Epithelial cell of esophagus (primary cell): ENCODE results near the gene HOXC4.

ENCODE experiments used
- DNase-seq: peaks from one replicate; pipeline ENCODE4 v3.0.0; 2010; ENCODE audit warnings: low read depth
- H3K4me3 ChIP-seq: 2 replicates; pipeline ENCODE4 v1.5.1; 2011; ENCODE audit warnings: mild to moderate bottlenecking, low read length, control low read depth
- TF ChIP-seq, protein P1 (sequence below): IDR thresholded peaks from 2 replicates; pipeline ENCODE4 v1.5.1; 2011; ENCODE audit warnings: low read depth, mild to moderate bottlenecking, low read length, control low read depth, inconsistent platforms; ENCODE audit not compliant: insufficient read depth; ENCODE audit errors: missing control alignments

Gene HOXC4

DNA sequence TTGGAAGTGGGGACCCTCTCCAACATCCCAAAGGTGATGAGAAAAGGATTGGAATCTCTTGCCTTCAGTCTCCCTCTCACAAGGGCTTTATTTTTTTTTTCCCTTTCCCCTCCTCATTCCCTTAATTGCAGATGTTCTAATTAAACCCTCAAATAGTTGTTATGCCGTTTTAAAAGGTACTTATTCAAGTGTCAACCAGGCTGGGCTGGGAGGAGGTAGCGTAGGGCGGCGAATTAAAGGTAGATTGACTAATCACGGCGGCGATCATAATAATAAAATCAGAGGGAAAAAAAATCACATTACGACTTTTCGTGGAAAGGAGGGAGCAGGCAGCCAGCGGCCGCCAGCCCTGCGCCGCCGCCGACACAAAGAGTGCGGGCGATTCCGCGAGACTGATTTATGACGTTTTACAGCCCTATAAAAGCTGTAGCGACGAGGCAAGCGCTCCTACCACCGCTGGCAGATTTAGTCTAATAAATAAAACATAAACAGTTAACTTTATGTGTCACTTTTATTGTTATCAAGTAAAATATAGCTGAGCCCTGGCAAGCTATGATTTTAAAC, 1.7 kb upstream of the HOXC4 start:
- DNase-seq: no peak
- no peak overlapping the region for H3K4me3 ChIP-seq
- TF ChIP-seq, protein P1, sequence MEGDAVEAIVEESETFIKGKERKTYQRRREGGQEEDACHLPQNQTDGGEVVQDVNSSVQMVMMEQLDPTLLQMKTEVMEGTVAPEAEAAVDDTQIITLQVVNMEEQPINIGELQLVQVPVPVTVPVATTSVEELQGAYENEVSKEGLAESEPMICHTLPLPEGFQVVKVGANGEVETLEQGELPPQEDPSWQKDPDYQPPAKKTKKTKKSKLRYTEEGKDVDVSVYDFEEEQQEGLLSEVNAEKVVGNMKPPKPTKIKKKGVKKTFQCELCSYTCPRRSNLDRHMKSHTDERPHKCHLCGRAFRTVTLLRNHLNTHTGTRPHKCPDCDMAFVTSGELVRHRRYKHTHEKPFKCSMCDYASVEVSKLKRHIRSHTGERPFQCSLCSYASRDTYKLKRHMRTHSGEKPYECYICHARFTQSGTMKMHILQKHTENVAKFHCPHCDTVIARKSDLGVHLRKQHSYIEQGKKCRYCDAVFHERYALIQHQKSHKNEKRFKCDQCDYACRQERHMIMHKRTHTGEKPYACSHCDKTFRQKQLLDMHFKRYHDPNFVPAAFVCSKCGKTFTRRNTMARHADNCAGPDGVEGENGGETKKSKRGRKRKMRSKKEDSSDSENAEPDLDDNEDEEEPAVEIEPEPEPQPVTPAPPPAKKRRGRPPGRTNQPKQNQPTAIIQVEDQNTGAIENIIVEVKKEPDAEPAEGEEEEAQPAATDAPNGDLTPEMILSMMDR: no peak

DNA sequence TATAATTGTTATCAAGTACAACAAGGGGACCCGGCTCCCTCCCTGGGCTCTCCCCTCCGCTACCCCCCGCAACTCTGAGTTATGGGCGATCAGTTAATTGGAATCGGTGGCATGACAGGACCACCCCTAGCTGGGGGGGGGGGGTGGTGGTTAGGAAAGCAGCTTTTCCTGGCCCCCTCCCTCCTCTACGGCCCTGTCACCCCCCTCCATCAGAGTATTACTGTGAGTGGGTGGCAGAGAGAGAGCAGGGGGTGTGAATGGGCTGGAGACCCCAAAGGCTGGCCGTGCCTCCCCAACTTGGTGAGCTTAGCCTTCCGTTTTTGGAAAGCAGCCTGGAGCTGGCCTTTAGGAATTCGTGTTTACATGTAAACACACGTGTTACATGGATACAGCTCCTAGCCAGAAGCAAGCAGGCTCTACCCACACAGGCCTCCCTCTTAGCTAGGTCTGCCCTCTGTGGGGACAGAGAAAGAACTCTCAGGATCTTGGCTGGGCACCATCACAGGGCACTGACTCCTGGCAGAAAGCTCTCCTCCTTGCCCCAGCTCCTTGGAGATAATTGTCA, 1.1 kb upstream of the HOXC4 start:
- TF ChIP-seq, protein P1: no peak
- DNase-seq: no peak
- H3K4me3 ChIP-seq: no peak overlapping the region

DNA sequence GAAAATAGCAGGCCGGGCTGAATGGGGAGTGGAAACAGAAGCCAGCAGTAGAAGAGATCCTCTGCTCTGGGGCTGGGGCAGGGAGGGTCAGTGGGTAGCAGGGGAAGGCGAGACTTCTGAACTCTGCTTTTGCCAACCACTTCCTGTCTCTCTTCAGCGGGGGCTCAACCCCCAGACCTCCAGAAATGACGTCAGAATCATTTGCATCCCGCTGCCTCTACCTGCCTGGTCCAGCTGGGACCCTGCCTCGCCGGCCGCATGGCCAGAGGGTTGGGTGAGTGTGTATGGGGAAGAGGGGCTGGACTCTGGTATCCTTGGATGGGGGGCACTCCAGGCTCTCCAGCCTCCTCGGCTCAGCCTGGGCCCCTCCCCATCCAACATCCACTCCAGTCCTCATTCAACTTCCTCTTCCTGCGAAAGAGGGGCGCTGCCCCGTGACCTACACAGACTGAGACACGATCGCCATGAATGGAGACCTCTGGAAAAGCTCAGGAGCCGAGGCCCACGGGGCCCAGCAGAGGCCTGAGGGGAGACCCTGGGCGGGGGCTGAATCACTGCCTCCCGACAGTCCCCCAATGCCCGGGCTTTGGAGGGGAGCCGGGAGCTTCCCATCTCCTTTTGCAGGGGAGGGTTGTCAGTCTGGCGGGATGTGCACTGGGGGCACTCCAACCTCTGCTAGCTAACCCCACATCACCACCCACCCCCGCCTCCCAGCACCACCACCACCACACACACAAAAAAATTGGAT, 458 bp upstream of the HOXC4 start:
- TF ChIP-seq, protein P1: no peak
- peak overlapping the region; percentile 56 for H3K4me3 ChIP-seq
- no peak for DNase-seq

DNA sequence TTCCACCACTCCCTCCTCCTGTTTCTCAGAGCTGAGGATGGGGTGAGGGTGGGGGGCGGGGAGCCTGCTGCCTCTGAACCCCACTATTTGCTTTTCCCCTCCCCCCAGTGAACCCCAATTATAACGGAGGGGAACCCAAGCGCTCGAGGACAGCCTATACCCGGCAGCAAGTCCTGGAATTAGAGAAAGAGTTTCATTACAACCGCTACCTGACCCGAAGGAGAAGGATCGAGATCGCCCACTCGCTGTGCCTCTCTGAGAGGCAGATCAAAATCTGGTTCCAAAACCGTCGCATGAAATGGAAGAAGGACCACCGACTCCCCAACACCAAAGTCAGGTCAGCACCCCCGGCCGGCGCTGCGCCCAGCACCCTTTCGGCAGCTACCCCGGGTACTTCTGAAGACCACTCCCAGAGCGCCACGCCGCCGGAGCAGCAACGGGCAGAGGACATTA, 1.1 kb downstream of the HOXC4 start:
- TF ChIP-seq, protein P1: no peak
- H3K4me3 ChIP-seq: no peak overlapping the region
- DNase-seq: no peak

DNA sequence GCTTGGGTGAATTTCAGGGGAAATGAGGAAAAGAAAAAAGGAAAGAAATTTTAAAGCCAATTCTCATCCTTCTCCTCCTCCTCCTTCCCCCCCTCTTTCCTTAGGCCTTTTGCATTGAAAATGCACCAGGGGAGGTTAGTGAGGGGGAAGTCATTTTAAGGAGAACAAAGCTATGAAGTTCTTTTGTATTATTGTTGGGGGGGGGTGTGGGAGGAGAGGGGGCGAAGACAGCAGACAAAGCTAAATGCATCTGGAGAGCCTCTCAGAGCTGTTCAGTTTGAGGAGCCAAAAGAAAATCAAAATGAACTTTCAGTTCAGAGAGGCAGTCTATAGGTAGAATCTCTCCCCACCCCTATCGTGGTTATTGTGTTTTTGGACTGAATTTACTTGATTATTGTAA, 1.9 kb downstream of the HOXC4 start:
- H3K4me3 ChIP-seq: no peak overlapping the region
- TF ChIP-seq, protein P1: no peak
- DNase-seq: no peak

DNA sequence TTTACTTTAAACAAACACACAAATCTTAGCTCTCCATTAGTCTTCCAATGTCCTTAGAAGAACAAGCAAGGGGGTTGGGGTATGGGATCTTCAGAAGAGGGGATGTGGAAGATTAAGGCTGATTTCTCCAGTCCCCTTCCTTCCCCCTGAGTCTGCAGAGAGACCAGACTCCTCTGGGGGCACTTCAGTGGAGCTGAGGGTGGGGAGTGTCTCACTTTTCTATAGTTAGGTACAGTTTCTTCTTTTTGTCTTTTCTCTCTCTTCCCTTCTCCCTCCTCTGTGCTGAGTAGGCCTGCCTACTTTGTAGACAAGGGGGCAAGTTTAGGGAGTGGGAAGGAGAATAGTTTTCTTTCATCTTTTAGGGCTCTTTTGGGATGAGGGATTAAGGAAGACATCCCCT, 2.5 kb downstream of the HOXC4 start:
- no peak overlapping the region for H3K4me3 ChIP-seq
- TF ChIP-seq, protein P1: no peak

DNA sequence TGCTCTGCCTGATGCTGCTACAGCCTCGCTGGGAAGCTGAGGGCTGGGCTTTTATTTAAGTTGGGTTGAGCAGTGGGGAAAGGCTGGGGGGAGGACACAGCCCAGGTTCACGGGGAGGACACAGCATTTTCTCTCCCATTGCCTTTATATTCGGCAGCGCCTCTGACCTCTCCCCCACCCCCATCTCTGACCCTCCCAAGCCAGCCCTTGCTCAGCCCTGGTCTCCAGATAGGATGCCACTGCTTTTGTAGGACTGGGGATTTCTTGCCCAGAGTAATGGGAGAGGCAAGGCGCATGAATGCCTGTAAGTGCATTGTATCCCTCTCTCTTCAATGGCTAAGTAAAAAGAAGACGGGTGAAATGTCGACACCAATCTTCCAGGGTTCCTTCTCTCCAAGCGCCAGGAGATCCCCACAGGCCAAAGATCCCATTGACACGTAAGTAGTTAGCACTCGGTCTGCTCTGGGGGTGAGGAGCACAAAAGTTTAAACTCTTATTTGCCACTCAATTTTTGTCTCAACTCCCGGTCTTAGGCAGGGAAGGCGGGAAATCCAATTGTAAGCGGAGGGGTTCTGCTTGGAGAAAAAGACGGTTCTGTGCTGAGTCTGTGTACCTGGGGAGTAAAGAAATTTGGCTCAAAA, 4.6 kb downstream of the HOXC4 start:
- TF ChIP-seq, protein P1: no peak
- no peak overlapping the region for H3K4me3 ChIP-seq
- DNase-seq: no peak

More for the DNA sequence above, 2.5 kb downstream of the HOXC4 start:
- no peak for DNase-seq
